CD4-positive, alpha-beta T cell treated with Interleukin-4 for 4 hours (primary cell): ENCODE measurements around the gene CDH13.

ENCODE experiments used
- DNase-seq: peaks from one replicate; pipeline ENCODE4 v3.0.0-alpha.2; 2020

CDH13 gene

GRCh38 chr16:83599789-83600462 is 973.2 kb downstream of the CDH13 start:
- DNase-seq, result no peak

DNA sequence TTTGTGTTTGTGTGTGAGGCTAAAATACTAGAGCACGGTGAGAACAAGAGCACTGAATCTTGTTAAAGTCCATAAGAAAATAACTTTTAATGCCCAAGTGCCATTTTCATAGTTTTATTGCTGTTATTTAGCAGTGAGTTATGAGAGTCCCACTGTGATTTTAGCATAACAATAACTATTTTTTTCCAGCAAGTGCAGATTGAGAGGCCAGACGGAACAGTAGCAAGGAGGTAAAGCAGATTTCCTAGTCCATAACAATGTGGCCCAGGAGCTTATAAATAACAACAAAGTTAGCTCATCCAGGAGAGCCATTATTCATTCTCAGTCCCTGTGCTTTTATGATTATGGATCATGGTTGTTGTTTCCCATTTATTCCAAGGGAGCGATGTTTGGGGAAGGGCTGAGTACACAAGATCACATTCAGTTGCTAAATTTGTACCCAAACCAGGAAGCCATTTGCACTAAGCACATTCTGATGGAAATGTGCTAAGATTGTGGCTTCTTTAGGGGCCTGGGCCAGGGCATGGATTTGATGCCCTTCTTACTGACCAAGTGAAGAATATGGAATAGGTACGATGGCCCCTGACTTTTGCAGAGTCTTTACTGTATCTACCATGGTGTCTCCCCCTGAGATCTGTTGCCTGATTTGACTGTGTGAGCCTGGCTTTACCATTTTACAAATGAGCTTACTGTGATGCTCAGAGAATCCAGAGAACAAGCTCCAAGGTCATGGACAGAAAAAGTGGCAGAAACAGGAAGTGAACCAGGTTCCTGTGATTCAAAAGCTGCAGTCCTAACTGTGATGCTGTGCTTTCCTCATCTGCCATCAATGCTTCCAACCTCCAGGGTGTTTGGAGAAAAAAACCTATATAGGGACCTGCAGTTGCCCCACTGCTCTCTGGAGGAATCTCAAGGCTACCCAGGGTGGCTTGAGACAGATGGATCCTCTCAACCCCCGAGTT is 976.3 kb downstream of the CDH13 start:
- no peak for DNase-seq

- DNase-seq, result no peak
Measured at GRCh38 chr16:83603723-83604570, 977.2 kb downstream of the CDH13 start.

GRCh38 chr16:83606486-83607030 is 979.8 kb downstream of the CDH13 start:
- no peak for DNase-seq

- DNase-seq, result no peak
Measured at GRCh38 chr16:83609178-83609577, 982.4 kb downstream of the CDH13 start.

- no peak for DNase-seq
Measured at GRCh38 chr16:83615141-83615952, 988.6 kb downstream of the CDH13 start.

GRCh38 chr16:83615953-83616350 is 989.2 kb downstream of the CDH13 start:
- DNase-seq, result no peak

DNA sequence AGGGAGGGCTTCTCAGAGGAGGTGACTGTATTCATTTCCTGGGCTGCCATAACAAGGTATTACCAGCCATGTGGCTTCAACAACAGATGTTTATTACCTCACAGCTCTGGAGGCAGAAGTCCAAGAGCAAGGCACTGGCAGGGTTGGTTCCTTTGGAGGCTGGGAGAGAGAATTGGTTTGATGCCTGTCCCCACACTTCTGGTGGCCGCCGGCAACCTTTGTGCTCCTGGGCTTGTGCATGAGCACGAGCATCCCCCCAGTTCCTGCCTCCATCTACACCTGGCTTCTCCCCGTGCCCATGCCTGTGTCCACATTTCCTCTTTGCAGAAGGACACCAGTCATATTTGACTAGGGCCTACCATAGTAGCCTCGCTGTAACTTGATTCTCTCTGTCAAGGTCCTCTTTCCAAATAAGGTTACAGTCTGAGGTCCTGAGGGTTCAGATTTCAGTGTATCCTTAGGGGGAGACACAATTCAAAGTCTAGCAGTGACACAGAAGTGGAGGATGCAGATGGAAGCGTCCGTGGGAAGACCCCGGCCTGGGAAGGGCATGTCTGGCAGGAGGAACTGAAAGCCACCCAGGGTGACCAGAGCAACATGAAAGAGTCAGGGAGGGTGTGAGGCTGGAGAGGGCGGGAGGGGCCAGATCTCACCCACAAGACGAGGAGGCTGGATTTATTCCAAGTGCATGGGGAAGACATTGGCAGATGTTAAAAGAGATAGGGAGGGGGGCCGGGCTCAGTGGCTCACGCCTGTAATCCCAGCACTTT is 992.8 kb downstream of the CDH13 start:
- DNase-seq, result no peak

DNA sequence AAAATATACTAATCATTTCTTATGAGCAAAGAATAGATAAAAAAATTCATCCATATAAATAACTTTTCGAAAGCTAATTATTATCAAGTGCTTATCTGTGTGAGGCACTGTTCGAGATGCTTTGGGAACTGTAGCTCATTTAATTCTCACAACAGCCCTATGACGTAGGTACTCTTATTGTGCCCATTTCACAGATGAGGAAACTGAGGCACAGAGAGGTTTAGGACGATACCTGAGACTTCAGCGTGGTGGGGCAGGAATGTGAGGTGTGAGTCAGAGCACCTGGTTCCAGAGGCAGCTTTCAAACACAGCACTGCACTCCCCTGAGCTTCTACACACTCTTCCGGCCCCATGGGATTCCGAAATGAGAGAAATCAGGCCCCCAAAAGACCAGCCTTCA is 995.2 kb downstream of the CDH13 start:
- no peak for DNase-seq

GRCh38 chr16:83623091-83623730 is 996.4 kb downstream of the CDH13 start:
- DNase-seq, result no peak

DNA sequence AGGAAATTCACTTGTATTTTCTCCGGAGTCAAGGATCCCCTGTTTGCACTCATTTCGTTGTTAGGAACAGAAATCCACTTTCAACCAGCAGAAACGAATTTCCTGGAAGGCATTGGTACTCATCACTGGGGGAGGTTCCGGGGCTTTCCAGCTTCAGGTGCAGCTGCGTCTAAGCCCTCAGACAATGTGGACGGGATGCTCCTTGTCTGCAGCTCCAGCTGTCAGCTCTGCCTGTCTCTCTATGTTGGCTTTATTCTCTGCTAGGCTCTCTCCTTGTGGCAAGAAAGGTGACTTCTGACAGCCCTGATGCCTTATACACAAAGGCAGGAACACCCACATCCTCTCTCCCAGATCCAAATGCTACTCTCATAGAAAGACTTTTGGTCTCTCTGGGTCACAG is 997.1 kb downstream of the CDH13 start:
- no peak for DNase-seq

GRCh38 chr16:83624429-83625120 is 997.8 kb downstream of the CDH13 start:
- DNase-seq, result no peak

- no peak for DNase-seq
Measured at GRCh38 chr16:83626204-83626603, 999.4 kb downstream of the CDH13 start.

DNA sequence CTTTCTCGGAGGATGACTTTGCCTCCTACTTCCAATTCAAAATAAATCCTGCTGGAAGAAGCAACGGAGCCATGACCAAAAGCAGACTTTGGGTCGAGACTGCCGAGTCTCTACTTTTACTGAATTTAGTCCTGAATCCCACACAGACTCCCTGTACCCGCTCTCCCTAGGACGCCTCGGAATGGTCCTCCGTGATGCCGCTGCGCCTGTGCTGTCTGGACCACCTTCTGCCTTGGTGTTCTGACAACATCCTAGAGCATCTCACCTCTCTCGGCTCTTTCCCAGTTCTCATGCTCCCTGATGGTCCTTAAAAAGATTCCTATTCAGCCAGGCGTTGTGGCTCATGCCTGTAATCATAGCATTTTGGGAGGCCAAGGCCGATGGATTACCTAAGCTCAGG is 999.9 kb downstream of the CDH13 start:
- DNase-seq, result no peak

DNA sequence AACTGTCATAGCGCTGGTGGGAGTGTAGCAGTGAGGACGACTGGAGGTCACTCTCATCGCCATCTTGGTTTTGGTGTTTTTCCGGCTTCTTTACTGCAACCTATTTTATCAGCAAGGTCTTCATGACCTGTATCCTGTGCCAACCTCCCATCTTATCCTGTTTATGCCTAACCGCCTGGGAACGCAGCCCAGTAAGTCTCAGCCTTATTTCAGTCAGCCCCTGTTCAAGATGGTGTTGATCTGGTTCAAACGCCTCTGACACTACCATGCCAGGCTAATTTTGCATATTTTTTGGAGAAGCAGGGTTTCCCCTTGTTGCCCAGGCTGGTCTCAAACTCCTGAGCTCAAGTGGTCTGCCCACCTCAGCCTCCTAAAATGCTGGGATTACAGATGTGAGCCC is 1001.2 kb downstream of the CDH13 start:
- DNase-seq, result no peak

DNA sequence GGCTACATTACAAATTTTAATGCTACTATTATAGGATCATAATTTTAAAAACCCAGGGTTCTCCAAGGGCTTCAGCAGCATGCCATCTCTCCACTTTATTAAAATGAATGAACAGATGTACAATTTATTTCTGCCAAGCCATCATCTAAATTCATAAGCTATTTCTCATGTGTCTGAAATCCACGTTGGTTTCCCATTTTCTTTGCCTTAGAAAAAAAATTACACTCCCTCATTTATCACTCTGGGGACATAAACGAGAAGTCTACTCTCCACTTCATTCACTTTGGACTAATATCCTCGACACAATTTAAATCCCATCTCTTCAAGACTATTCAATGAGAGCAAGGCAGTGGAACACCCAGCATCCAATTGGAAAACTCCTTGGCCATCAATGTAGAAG is 1002.7 kb downstream of the CDH13 start:
- no peak for DNase-seq

GRCh38 chr16:83629836-83630235 is 1003.1 kb downstream of the CDH13 start:
- DNase-seq, result no peak

DNA sequence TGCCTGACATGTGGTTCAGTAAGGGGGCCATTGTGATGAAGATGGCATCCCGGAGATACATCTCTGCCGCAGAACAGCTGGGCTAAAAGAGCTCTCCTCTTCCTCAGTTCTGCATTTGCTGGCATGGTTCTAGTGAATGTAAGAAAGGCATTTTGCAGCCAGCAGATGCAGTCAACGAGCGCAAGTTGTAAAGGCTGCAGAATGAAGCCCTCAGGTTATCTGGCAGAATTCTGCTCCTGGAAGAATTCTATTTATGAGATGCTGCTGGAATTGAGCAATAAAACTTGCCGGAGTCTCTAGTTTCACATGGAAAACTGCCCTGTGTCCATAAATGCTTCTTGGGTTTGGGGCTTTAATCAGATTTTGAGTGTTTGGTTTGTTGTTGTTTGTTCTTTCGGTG is 1004.2 kb downstream of the CDH13 start:
- no peak for DNase-seq

GRCh38 chr16:83633286-83633685 is 1006.5 kb downstream of the CDH13 start:
- DNase-seq, result no peak

- DNase-seq, result no peak
Measured at GRCh38 chr16:83648347-83648746, 1021.6 kb downstream of the CDH13 start.
